Measurements from ENCODE around the gene GALNT6. TPM values are rescaled to one million over a fixed set of nuclear protein-coding genes. Genes with fewer than 3 reads are reported as not detected.

Gene GALNT6
- total and polyA plus RNA-seq, 2 of the 13 experiments (the other 11 are each of a cell fraction or from before 2014, with no cell fraction given), result 1.0 to 1.1 TPM

- ATAC-seq, result no peak
- H3K4me2 ChIP-seq (ENCODE audit: low read depth, low read length), result no peak overlapping the region
- no peak for TF ChIP-seq MBD4 (IDR thresholded peaks at IDR 0.05; ENCODE audit: borderline replicate concordance, low read length)
- TF ChIP-seq ZNF512B (CRISPR knock-in tag; IDR thresholded peaks at IDR 0.05; ENCODE audit: borderline replicate concordance), result no peak
- TF ChIP-seq ZNF780A (CRISPR knock-in tag; IDR thresholded peaks at IDR 0.05), result no peak
- no peak for TF ChIP-seq MTERF4 (CRISPR knock-in tag; IDR thresholded peaks at IDR 0.05)
- no peak for TF ChIP-seq ELF1 (CRISPR knock-in tag; IDR thresholded peaks at IDR 0.05)
- no peak for TF ChIP-seq ZNF383 (CRISPR knock-in tag; IDR thresholded peaks at IDR 0.05; ENCODE audit: borderline replicate concordance)
- no peak for TF ChIP-seq ZNF766 (CRISPR knock-in tag; IDR thresholded peaks at IDR 0.05; ENCODE audit: borderline replicate concordance)
- no peak for TF ChIP-seq ZNF740 (CRISPR knock-in tag; IDR thresholded peaks at IDR 0.05)
- no peak for TF ChIP-seq SKIL (CRISPR knock-in tag; IDR thresholded peaks at IDR 0.05; ENCODE audit: borderline replicate concordance)
- no peak for TF ChIP-seq BRD4 (CRISPR knock-in tag; IDR thresholded peaks at IDR 0.05)
- no peak for TF ChIP-seq KMT2A (CRISPR knock-in tag; IDR thresholded peaks at IDR 0.05)
- no peak for TF ChIP-seq SIN3B (IDR thresholded peaks at IDR 0.05; ENCODE audit: low read length)
- no peak for TF ChIP-seq PRDM15 (CRISPR knock-in tag; IDR thresholded peaks at IDR 0.05)
These were observed 72.2 kb downstream of the GALNT6 start for GRCh38 chr12:51318846-51319599.

More at GRCh38 chr12:51318846-51319599, 72.2 kb downstream of the GALNT6 start:
- 18% methylated on average over 3 of the region's 3 CpGs for WGBS (ENCODE audit: low lambda C conversion rate)
- FAIRE-seq (no peak), DNase-seq (ENCODE audit: low spot score) (no peak)
- Histone ChIP-seq H3K79me2 (ENCODE audit: insufficient read depth, low read length) (no peaks in the 10 kb centered on the region), H4K20me1 (ENCODE audit: insufficient read depth, low read length) (no peaks in the 10 kb centered on the region), H3K4me1 (ENCODE audit: insufficient read depth, low read length) (no peaks in the 10 kb centered on the region), H3K27me3 (ENCODE audit: control insufficient read depth in 1 of 2, insufficient read depth in 2 of 2, low read length in 2 of 2) (0 out of 5 replicates have a peak, but pooled peaks cover 0 to 5% of the 10 kb centered on the region in 2 experiments), H3K27ac (ENCODE audit: extremely low read length, insufficient read depth, low read length) (no peak overlapping the region), H3K36me3 (replicated peaks in 1 of 2; ENCODE audit: control insufficient read depth in 1 of 2, insufficient read depth in 2 of 2, low read length in 2 of 2) (no peaks in the 10 kb centered on the region), H3K4me3 (replicated peaks in 1 of 3; ENCODE audit: insufficient read depth in 1 of 3, low read depth in 2 of 3, low read length in 3 of 3) (no peak overlapping the region), H2AFZ (ENCODE audit: low read length) (no peak overlapping the region), H3K9ac (ENCODE audit: insufficient read depth, low read depth, low read length) (no peak overlapping the region), H3K9me3 (ENCODE audit: low read length) (no peaks in the 10 kb centered on the region)
- BruUV-seq (replicated peaks), result no TSS peak
- intact Hi-C loops (cut with micrococcal nuclease; ENCODE audit: unreplicated experiment), result no loop called here
- in situ Hi-C loops (cut with HindIII; ENCODE audit: extremely low pct_ligation_motif_present, low pct_unique_long_range_greater_than_20kb), result no loop called here
- POLR2A ChIA-PET, result no interaction called here
- CTCF ChIA-PET (ENCODE audit: low intra/inter-chr PET ratio, low total read pairs), result no interaction called here

Measured in HepG2 (cell line).